NB4 (cell line): ENCODE data around the gene ATF5.

ENCODE experiments used
- CTCF ChIP-seq: IDR thresholded peaks from one replicate; pipeline ENCODE4 v1.5.1; 2012; ENCODE audit warnings: low read depth, low read length
- POLR2A ChIP-seq: IDR thresholded peaks from 2 replicates; pipeline ENCODE4 v1.6.1; 2011; ENCODE audit warnings: mild to moderate bottlenecking; ENCODE audit not compliant: insufficient read length; ENCODE audit errors: extremely low read depth

- no peak for TF ChIP-seq CTCF
- no peak for TF ChIP-seq POLR2A
Observed at GRCh38 chr19:49883094-49883493, 45.9 kb upstream of the ATF5 start.
